RPMI7951 (cell line): ENCODE data around the gene LRRC45. TPM values are rescaled to one million over a fixed set of nuclear protein-coding genes. Genes with fewer than 3 reads are reported as not detected.

ENCODE experiments used
- DNase-seq: peaks from one replicate; pipeline ENCODE4 v3.0.0-alpha.2; 2012; ENCODE audit warnings: low read depth
- total RNA-seq: library from RNA; depleted of rRNA; stranded (reverse); fragments of >200 nt; shearing (Covaris generic); gene quantifications from 2 replicates; pipeline ENCODE4 v1.2.3, GENCODE V29; 2014

Gene LRRC45
- total RNA-seq, 1 experiment from 2014 or later: 8.1 TPM

DNA sequence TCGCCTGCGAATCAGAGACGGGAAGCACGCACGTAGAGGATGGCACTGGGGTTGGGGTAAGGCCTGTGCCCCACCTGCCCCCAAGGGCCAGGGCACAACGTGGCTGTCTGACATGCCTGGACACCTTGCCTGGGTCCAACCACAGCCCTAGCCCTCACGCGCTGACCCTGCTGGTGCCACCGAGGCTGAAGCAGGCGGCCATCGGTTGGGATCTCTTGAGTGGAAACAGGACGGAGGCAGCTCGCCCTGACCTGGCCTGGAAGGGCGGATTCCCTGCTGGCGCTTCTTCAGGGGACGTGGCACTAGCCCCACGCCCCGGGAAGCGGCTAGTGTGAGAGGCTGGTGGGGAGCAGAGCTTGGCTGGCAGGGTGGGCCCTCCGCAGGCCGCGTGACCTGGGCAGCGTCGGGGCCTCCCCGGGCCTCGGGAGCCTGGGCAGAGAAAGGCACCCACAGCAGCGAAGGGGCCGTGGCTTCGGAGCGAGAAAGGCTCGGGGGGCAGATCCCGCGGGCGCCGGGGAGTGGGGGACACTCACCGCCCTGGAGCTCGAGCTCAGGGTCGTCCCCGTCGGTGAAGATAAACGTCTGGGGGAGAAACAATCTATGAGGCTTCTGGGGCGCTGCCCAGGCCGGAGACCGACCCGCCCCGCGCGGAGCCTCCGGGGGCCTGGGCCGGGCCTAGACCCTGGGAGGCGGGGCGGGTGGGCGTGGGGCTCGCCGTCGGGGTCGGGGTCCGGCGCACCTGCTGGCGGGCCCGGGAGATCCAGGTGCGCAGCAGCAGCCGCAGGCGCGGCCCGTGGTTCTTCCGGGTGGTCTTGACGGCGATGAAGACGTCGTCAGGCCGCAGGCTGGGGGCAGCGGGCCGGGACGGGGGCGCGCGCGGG, 27.9 kb downstream of the LRRC45 start:
- no peak for DNase-seq

GRCh38 chr17:82051776-82052637, 28.9 kb downstream of the LRRC45 start, which contains the start of the genes GPS1 and RFNG:
GPS1 (plus strand) TSS chr17:82051898; CDS start chr17:82051932, 34 bp downstream.
RFNG (minus strand) TSS chr17:82051811; CDS start chr17:82051766, 45 bp downstream.
- DNase-seq: peak; percentile 52

- DNase-seq: no peak
These were observed 29.5 kb downstream of the LRRC45 start for GRCh38 chr17:82052638-82053059.

DNA sequence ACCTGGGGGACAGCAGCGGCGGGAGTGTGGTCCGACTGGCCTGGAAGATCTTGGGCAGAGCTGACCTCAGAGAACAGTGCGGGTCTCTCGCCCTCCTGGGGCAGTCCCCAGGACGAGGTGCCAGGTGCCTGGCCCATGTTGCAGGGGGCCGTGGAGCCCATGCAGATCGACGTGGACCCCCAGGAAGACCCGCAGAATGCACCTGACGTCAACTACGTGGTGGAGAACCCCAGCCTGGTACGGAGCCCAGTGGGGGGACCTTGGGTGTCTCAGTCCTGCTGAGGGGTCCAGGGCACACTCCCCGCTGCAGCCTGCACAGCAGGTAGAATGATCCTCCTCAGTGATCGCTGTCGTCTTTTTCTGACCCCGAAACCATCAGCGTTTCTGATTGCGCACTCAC, 30.0 kb downstream of the LRRC45 start:
- DNase-seq: no peak

DNA sequence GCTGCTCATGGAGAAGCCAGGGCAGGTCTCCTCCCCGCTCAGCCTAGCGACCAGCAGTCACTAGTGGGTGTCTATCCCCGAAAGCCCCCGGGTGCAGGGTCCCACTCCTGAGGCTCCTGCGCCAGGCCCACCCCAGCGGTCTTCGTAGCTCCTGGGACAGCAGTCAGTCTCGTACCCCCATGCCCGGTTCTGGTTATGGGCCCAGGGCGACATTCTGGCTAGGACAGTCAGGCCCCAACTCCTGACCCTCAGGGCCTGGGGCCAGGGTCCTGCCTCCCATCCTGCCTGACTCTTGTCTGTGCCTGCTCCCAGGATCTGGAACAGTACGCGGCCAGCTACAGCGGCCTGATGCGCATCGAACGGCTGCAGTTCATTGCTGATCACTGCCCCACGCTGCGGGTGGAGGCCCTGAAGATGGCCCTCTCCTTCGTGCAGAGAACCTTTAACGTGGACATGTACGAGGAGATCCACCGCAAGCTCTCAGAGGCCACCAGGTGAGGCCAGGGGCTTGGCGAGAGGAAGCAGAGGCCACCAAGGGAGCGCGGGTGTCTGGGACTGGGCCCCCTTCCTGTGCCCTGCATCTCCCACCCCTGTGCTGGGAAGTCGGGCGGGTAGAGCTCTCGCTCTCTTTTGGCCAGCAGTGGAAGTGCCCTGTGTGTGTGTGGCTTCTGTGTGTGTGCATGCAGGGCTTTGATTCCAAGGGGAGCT, 30.6 kb downstream of the LRRC45 start:
- no peak for DNase-seq

DNA sequence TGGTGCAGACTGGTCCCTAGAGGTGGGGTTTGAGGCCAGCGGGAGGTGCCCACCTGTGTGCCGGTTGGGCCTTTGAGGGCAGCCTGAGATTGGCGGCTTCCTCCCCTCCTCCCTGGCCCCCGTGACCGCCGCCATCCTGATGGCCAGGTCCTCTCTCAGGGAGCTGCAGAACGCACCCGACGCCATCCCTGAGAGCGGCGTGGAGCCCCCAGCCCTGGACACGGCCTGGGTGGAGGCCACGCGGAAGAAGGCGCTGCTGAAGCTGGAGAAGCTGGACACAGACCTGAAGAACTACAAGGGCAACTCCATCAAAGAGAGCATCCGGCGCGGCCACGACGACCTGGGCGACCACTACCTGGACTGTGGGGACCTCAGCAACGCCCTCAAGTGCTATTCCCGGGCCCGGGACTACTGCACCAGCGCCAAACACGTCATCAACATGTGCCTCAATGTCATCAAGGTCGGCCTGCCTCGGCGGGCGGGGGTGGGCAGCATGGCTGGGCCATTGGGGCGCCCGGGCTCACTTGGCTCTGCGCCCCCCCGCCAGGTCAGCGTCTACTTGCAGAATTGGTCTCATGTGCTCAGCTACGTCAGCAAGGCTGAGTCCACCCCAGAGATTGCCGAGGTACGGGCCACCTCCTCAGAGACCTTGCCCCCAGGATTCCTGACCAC, 31.4 kb downstream of the LRRC45 start:
- no peak for DNase-seq

DNA sequence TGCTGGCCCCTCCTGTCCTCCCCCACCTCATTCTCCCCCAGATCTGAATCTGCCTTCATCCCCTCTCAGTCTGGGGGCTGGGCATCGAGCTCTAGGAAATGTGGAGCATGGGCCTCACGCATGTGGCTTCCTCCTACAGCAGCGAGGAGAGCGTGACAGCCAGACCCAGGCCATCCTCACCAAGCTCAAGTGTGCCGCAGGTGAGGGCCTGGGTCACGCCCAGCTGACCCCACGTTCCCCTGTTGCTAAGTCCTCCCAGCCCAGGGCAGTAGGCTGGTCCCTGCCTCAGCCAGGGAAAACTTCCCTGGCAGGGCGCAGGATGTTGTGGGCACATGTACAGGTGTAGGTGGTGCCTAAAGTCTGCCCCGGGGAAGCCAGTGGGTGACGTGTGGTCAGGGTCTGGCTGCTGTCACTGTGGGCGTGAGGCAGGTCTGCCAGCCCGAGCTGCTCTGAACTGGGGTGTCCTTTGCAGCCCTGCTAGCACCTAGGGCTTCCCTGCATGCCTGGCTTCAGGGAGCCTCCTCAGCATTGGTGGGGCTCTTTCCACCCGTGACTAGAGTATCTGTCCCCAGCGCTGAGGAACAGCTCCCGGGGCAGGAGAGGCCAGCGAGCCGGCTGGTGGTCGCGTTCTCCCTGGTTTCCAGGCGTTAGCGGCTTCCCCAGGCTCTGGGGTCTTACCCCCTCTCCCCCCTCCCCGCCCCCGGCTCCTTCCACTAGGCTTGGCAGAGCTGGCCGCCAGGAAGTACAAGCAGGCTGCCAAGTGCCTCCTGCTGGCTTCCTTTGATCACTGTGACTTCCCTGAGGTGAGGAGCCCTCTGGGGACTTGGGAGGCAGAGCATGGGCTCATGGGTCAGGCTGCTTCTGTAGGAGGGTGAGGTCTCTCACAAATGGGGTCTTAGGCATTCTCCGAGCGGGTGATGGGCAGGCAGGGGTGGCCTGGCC, 32.2 kb downstream of the LRRC45 start:
- DNase-seq: no peak

DNA sequence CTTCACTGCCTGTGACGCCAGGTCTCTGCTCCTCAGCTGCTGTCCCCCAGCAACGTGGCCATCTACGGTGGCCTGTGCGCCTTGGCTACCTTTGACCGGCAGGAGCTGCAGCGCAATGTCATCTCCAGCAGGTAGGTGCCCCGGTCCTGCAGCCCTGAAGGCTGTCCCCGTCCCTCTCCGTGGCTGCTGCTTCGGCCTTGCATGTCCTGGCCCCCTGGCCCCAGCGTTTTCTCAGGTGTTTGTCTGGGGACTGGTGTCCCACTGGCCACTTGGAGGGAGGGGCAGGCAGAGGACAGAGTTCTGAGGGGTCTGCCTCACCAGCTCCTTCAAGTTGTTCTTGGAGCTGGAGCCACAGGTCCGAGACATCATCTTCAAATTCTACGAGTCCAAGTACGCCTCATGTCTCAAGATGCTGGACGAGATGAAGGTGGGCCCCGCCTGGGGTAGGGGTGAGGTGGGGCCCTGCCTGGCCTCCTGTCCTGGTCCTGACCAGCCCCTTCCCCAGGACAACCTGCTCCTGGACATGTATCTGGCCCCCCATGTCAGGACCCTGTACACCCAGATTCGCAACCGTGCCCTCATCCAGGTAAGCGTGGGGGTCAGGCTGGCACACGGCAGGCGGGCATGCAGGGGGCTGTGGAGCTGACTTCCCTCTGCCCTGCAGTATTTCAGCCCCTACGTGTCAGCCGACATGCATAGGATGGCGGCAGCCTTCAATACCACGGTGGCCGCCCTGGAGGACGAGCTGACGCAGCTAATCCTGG, 33.0 kb downstream of the LRRC45 start:
- no peak for DNase-seq

- no peak for DNase-seq
These were observed 33.9 kb downstream of the LRRC45 start for GRCh38 chr17:82056729-82057621.

GRCh38 chr17:82058230-82058854, 35.2 kb downstream of the LRRC45 start:
- DNase-seq: no peak

DNA sequence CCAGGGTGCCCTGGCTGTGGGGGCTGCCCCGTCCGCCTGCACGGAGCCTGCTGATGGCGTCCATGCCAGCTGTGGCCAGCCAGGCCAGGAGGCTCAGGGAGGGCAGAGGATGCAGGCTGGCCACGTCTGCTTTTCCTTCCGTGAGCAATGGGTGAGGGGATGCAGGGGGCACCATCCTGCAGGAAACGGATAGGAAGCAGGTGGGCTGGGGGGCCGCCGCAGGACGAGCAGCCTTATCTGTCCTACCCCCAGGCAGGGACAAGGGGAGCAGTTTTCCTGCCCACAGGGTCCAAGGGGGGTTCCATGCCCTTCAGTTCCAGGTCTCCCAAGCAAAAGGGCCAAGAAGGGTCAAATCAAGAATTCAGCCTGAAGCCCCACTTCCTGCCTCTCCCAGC, 35.7 kb downstream of the LRRC45 start:
- no peak for DNase-seq

- no peak for DNase-seq
These were observed 36.3 kb downstream of the LRRC45 start for GRCh38 chr17:82059272-82060000.

GRCh38 chr17:82060001-82060380, 36.9 kb downstream of the LRRC45 start:
- DNase-seq: no peak

GRCh38 chr17:82060614-82061013, 37.5 kb downstream of the LRRC45 start:
- DNase-seq: no peak

DNA sequence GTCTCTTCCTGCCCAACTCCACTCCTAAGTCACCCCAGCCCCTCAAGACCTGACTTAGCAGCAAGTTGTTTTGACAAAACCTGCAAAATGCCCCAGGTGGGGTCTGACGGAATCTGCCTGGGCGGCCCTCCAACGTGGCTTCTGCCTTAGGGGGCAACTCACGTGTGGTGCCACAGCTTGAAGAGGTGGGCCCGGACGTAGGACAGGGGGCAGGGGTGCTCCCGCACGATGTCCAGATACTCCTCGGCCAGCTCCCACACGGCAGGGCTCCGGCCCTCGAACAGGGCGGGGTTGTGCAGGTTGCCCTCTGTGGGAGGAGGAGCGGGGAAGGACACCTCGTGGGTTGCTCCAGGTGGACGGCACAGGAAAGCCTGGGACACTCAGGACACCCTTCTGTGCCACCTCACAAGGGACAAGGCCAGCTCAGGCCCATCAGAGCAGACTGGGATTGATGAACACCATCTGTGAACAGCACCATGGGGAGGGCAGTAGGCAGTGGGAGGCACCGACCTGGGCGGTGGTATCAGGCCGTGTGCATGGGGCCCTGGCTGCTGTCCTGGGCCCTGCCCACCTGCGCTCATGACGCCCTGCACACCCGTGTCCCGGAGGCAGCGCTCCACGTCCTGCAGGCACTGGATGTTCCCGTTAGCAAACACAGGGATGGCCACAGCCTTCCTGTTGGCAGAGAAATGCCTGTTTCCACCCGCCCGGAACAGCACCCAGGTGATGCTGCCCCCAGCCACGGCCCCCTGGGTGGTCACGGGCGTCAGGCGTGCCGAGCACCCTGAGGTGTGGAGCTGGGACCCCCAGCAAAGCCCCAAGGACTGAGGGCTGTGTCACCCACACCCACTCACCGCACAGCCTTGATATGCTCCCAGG, 38.2 kb downstream of the LRRC45 start:
- DNase-seq: no peak
